ENCODE results near the gene TXK. TPM values are rescaled to one million over a fixed set of nuclear protein-coding genes. Genes with fewer than 3 reads are reported as not detected.
A peak's percentile ranks its signal among the peaks of the same experiment; 100 is the strongest.

TXK gene
- total RNA-seq, 1 donor from 2014 or later = 1.0 TPM

- DNase-seq (ENCODE audit: missing footprints) (no peak), ATAC-seq (no peak)
- intact Hi-C loops (cut with DNase I) = no loop called here
These were observed 97.0 kb downstream of the TXK start for GRCh38 chr4:48037117-48037462.

GRCh38 chr4:48035952-48036351 is 98.1 kb downstream of the TXK start:
- intact Hi-C loops (cut with DNase I) = no loop called here
- no peak for DNase-seq (ENCODE audit: missing footprints)
- ATAC-seq = no peak

- DNase-seq (ENCODE audit: missing footprints) = no peak
- no peak for ATAC-seq
- intact Hi-C loops (cut with DNase I) = no loop called here
These were observed 100.1 kb downstream of the TXK start for GRCh38 chr4:48033825-48034413.

GRCh38 chr4:48033412-48033811 is 100.6 kb downstream of the TXK start:
- intact Hi-C loops (cut with DNase I) = no loop called here
- DNase-seq (ENCODE audit: missing footprints) (no peak), ATAC-seq (no peak)

- no peak for DNase-seq (ENCODE audit: missing footprints)
- intact Hi-C loops (cut with DNase I) = no loop called here
- no peak for ATAC-seq
These were observed 101.3 kb downstream of the TXK start for GRCh38 chr4:48032721-48033120.

GRCh38 chr4:48031802-48032525 is 102.1 kb downstream of the TXK start:
- intact Hi-C loops (cut with DNase I) = no loop called here
- DNase-seq (ENCODE audit: missing footprints) (no peak), ATAC-seq (peak; percentile 92)

- no peak for ATAC-seq
- no peak for DNase-seq (ENCODE audit: missing footprints)
- intact Hi-C loops (cut with DNase I) = no loop called here
These were observed 103.6 kb downstream of the TXK start for GRCh38 chr4:48030470-48030869.

- intact Hi-C loops (cut with DNase I) = no loop called here
- DNase-seq (ENCODE audit: missing footprints) (no peak), ATAC-seq (no peak)
These were observed 105.4 kb downstream of the TXK start for GRCh38 chr4:48028696-48029095.

GRCh38 chr4:48027653-48028052 is 106.4 kb downstream of the TXK start:
- ATAC-seq (no peak), DNase-seq (ENCODE audit: missing footprints) (no peak)
- intact Hi-C loops (cut with DNase I) = no loop called here

- intact Hi-C loops (cut with DNase I) = no loop called here
- DNase-seq (ENCODE audit: missing footprints) (no peak), ATAC-seq (no peak)
These were observed 109.0 kb downstream of the TXK start for GRCh38 chr4:48025005-48025404.

GRCh38 chr4:48024522-48024921 is 109.5 kb downstream of the TXK start:
- intact Hi-C loops (cut with DNase I) = no loop called here
- no peak for ATAC-seq
- DNase-seq (ENCODE audit: missing footprints) = no peak

- intact Hi-C loops (cut with DNase I) = no loop called here
- ATAC-seq = no peak
- no peak for DNase-seq (ENCODE audit: missing footprints)
These were observed 111.8 kb downstream of the TXK start for GRCh38 chr4:48022192-48022799.

- DNase-seq (ENCODE audit: missing footprints) = no peak
- intact Hi-C loops (cut with DNase I) = no loop called here
- no peak for ATAC-seq
These were observed 113.0 kb downstream of the TXK start for GRCh38 chr4:48021100-48021499.

GRCh38 chr4:48018112-48018511 is 115.9 kb downstream of the TXK start:
- no peak for DNase-seq (ENCODE audit: missing footprints)
- intact Hi-C loops (cut with DNase I) = loop anchor here (5.0 kb wide), 1 partner anchor 64 kb away; no protein-coding TSS in a partner anchor
- no peak for ATAC-seq

- ATAC-seq = peak; percentile 17
- DNase-seq (ENCODE audit: missing footprints) = no peak
- intact Hi-C loops (cut with DNase I) = loop anchor here (5.0 kb wide), 1 partner anchor 65 kb away; no protein-coding TSS in a partner anchor
These were observed 116.9 kb downstream of the TXK start for GRCh38 chr4:48017108-48017571.

Other genes starting within 250 kb of the TXK start
- 3.9 TPM for gene NFXL1, start 219.7 kb downstream of the TXK start, total RNA-seq
- gene CNGA1, start 117.6 kb downstream of the TXK start, total RNA-seq = not detected
- 0.70 TPM for gene NIPAL1, start 117.5 kb downstream of the TXK start, total RNA-seq
- gene TEC, start 135.6 kb upstream of the TXK start, total RNA-seq = 1.3 TPM
- 116 TPM for gene SLAIN2, start 207.3 kb upstream of the TXK start, total RNA-seq